ENCODE results near the gene SRGAP2B. TPM values are rescaled to one million over a fixed set of nuclear protein-coding genes. Genes with fewer than 3 reads are reported as not detected.

SRGAP2B gene
- total RNA-seq, 1 donor from 2014 or later, result 6.5 TPM

Other genes with a start within 250 kb of the SRGAP2B start
- not detected for gene FAM72D, start 646 bp upstream of the SRGAP2B start, total RNA-seq
- gene PPIAL4D, start 146.8 kb upstream of the SRGAP2B start, total RNA-seq, result not detected